ENCODE data around the gene NFATC2IP. TPM values are rescaled to one million over a fixed set of nuclear protein-coding genes. Genes with fewer than 3 reads are reported as not detected.

The NFATC2IP gene
- total and polyA plus RNA-seq, 2 of the 4 experiments (the other 2 are of a cell fraction), result 10.0 to 29.1 TPM

DNA sequence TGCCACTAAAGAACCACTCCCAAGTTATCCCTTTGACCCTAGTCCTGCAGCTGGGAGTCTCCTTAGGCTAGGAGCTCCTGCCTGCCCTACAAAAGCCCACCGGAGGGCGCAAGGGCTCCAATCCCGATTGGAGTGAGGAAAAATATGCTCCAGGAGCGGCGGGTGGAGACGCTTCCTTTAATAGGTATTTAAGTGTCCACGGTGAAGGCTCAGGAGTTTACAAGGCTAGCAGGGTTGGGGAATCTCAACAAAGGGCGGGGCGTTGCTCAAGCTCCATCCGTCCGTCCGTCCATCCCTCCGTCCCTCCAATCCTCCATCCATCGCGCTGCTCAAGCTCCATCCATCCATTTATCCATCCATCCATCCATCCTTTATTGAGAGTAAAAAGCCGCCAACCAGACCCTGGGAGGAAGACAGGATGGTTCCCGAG, 23.3 kb downstream of the NFATC2IP start:
- Histone ChIP-seq H3K27me3 (ENCODE audit: control insufficient read depth, insufficient read depth, low read length) (no peaks in the 10 kb centered on the region), H2AFZ (replicated peaks; ENCODE audit: low read length, poor library complexity) (peak overlapping the region; percentile 100), H3K9me1 (ENCODE audit: insufficient read depth, low read length) (peaks cover 7% of the 10 kb centered on the region), H4K5ac (ENCODE audit: low read depth, low read length) (peak overlapping the region; percentile 51), H2AK5ac (ENCODE audit: low read depth, low read length) (peak overlapping the region; percentile 87), H4K91ac (ENCODE audit: insufficient read depth, low read depth, low read length) (peak overlapping the region; percentile 65), H2BK120ac (ENCODE audit: low read depth, low read length) (peak overlapping the region; percentile 11), H2BK15ac (ENCODE audit: low read depth, low read length) (0 out of 3 replicates have a peak overlapping the region, but pooled peaks have one; percentile 8), H3K4me3 (ENCODE audit: insufficient read depth, low read depth, low read length) (peak overlapping the region; percentile 75), H3K56ac (ENCODE audit: extremely low read depth, insufficient read depth, low read length) (peak overlapping the region; percentile 77), H3K9ac (ENCODE audit: low read depth, low read length) (peak overlapping the region; percentile 61), H3K4me2 (ENCODE audit: low read depth, low read length) (peak overlapping the region; percentile 94), H3K14ac (replicated peaks; ENCODE audit: low read depth, low read length) (peak overlapping the region; percentile 77), H2AK9ac (replicated peaks; ENCODE audit: low read depth, low read length, poor library complexity) (peak overlapping the region; percentile 84), H3K4ac (ENCODE audit: low read depth, low read length) (peak overlapping the region; percentile 79), H3K4me1 (ENCODE audit: control insufficient read depth, insufficient read depth, low read length) (no peaks in the 10 kb centered on the region), H3K18ac (ENCODE audit: low read depth, low read length) (peak overlapping the region; percentile 30; the same call in 1 of the 2 replicates), H3K36me3 (ENCODE audit: control insufficient read depth, insufficient read depth, low read length) (peaks cover 9% of the 10 kb centered on the region), H2BK20ac (ENCODE audit: low read depth, low read length) (no peak overlapping the region), H4K8ac (ENCODE audit: low read depth in 2 of 2, low read length in 2 of 2) (peak overlapping the region; percentile 88 to 97), H4K20me1 (ENCODE audit: insufficient read depth, low read length) (0 out of 2 replicates have a peak, but pooled peaks cover 3% of the 10 kb centered on the region), H2BK5ac (ENCODE audit: low read depth, low read length, poor library complexity, severe bottlenecking) (peak overlapping the region; percentile 18), H3K79me1 (ENCODE audit: low read depth in 1 of 2, low read length in 2 of 2) (peaks cover 17 to 41% of the 10 kb centered on the region in 2 experiments), H3K9me3 (ENCODE audit: control insufficient read depth, insufficient read depth, low read length) (no peaks in the 10 kb centered on the region), H3K23ac (ENCODE audit: low read depth, low read length) (peak overlapping the region; percentile 55; the same call in 1 of the 2 replicates), H3K27ac (ENCODE audit: insufficient read depth, low read length) (peak overlapping the region; percentile 60)
- in situ Hi-C loops (cut with MboI; ENCODE audit: low sequenced_read_pairs) (loop anchor here (25.0 kb wide), 1 partner anchor 288 kb away; no protein-coding TSS in a partner anchor), intact Hi-C loops (cut with micrococcal nuclease) (loop anchor here (5.0 to 10.0 kb wide), 3 partner anchors 98 to 751 kb away; no protein-coding TSS in a partner anchor), dilution Hi-C loops (cut with HindIII; ENCODE audit: low sequenced_read_pairs, unreplicated experiment) (no loop called here)
- ChIA-PET POLR2A (ENCODE audit: unreplicated experiment) (no interaction called here), CTCF (interaction anchor here (0.8 kb wide), 1 partner anchor 39 kb away, joined by 3 read pairs; no protein-coding TSS in a partner anchor)
- WGBS, 2 experiments (ENCODE audit: extremely low coverage in 2 of 2, insufficient read length in 1 of 2), result no CpG with 5 or more reads among the region's 17 CpGs
- ATAC-seq (ENCODE audit: low read depth) (peak; percentile 77), DNase-seq (peak; percentile 65)
- no TSS peak for BruUV-seq (replicated peaks)
- TF ChIP-seq RAD21 (IDR thresholded peaks at IDR 0.05; ENCODE audit: low read length), result peak; percentile 74
- no peak for TF ChIP-seq FOS (IDR thresholded peaks at IDR 0.05; ENCODE audit: low read depth, low read length)
- TF ChIP-seq RFX5 (IDR thresholded peaks at IDR 0.05; ENCODE audit: low read depth, low read length), result no peak
- TF ChIP-seq NFE2L2 (IDR thresholded peaks at IDR 0.05; ENCODE audit: low read depth, low read length), result no peak
- TF ChIP-seq SMC3 (IDR thresholded peaks at IDR 0.05; ENCODE audit: low read depth, low read length), result peak; percentile 83
- no peak for TF ChIP-seq MXI1 (IDR thresholded peaks at IDR 0.05; ENCODE audit: borderline replicate concordance, low read depth, low read length)
- TF ChIP-seq MAFK (IDR thresholded peaks at IDR 0.05; ENCODE audit: low read depth, low read length), result no peak
- TF ChIP-seq, protein P1, sequence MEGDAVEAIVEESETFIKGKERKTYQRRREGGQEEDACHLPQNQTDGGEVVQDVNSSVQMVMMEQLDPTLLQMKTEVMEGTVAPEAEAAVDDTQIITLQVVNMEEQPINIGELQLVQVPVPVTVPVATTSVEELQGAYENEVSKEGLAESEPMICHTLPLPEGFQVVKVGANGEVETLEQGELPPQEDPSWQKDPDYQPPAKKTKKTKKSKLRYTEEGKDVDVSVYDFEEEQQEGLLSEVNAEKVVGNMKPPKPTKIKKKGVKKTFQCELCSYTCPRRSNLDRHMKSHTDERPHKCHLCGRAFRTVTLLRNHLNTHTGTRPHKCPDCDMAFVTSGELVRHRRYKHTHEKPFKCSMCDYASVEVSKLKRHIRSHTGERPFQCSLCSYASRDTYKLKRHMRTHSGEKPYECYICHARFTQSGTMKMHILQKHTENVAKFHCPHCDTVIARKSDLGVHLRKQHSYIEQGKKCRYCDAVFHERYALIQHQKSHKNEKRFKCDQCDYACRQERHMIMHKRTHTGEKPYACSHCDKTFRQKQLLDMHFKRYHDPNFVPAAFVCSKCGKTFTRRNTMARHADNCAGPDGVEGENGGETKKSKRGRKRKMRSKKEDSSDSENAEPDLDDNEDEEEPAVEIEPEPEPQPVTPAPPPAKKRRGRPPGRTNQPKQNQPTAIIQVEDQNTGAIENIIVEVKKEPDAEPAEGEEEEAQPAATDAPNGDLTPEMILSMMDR (conservative IDR thresholded peaks at IDR 0.05; ENCODE audit: low read depth, low read length), result peak; percentile 77
- no peak for TF ChIP-seq RCOR1 (IDR thresholded peaks at IDR 0.05; ENCODE audit: insufficient replicate concordance, low read length)
- no peak for TF ChIP-seq CEBPB (IDR thresholded peaks at IDR 0.05; ENCODE audit: low read depth, low read length)
- peak; percentile 71; the same call in 1 of the 2 replicates for TF ChIP-seq CHD1 (IDR thresholded peaks at IDR 0.05; ENCODE audit: low read depth, low read length)
